ENCODE measurements around the gene TRABD2B. TPM values are rescaled to one million over a fixed set of nuclear protein-coding genes. Genes with fewer than 3 reads are reported as not detected.
A peak's percentile ranks its signal among the peaks of the same experiment; 100 is the strongest.

TRABD2B gene
- total and polyA plus RNA-seq, 2 of the 13 experiments (the other 11 are each of a cell fraction or from before 2014, with no cell fraction given) = 0.04 TPM; not detected in 1

DNA sequence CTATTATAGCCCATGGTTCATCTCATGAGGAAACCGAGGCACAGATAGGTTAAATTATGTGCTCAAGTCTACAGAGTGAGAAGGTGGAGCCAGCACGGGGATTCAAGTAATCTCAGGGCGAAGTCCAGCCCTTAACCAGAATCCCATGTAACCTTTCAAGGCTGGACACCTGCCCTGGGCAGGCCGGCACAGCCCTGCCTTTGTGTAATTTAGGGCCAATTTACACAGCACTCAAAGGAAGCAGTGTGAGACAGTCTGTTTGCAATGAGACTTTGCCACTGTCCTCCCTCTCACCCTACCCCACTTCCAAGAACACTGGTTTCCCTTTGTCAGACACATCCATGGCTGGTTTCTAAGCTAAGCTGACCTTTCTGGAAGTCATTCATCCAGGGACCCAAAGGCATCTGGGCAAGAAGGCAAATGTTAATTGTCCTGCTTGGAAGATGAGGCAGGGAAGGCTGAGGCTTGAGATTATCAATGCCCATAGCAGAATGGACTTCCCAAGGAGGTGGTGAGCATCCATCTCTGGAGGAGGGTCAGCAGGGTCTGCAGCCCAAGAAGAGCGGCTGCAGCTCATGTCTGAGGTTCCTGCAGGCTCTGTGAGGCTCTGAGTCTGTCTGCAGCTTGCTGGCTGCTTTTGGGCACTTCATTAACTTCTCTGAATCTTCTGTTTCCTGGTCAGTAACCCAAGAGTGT lies 159.2 kb downstream of the TRABD2B start (continued):
- TF ChIP-seq, protein P1, sequence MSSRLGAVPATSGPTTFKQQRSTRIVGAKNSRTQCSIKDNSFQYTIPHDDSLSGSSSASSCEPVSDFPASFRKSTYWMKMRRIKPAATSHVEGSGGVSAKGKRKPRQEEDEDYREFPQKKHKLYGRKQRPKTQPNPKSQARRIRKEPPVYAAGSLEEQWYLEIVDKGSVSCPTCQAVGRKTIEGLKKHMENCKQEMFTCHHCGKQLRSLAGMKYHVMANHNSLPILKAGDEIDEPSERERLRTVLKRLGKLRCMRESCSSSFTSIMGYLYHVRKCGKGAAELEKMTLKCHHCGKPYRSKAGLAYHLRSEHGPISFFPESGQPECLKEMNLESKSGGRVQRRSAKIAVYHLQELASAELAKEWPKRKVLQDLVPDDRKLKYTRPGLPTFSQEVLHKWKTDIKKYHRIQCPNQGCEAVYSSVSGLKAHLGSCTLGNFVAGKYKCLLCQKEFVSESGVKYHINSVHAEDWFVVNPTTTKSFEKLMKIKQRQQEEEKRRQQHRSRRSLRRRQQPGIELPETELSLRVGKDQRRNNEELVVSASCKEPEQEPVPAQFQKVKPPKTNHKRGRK (CRISPR knock-in tag; IDR thresholded peaks at IDR 0.05) = no peak
- TF ChIP-seq NKX3-1 (CRISPR knock-in tag; IDR thresholded peaks at IDR 0.05) (no peak), ZNF260 (CRISPR knock-in tag; IDR thresholded peaks at IDR 0.05; ENCODE audit: borderline replicate concordance, low read depth) (no peak), TRIM24 (CRISPR knock-in tag; IDR thresholded peaks at IDR 0.05) (no peak), ZNF557 (CRISPR knock-in tag; IDR thresholded peaks at IDR 0.05) (no peak), CC2D1A (CRISPR knock-in tag; IDR thresholded peaks at IDR 0.05) (no peak), ZNF775 (CRISPR knock-in tag; IDR thresholded peaks at IDR 0.05; ENCODE audit: borderline replicate concordance) (0 out of 2 replicates have a peak, but pooled peaks have one; percentile 55), SMARCE1 (IDR thresholded peaks at IDR 0.05; ENCODE audit: borderline replicate concordance) (no peak), HES4 (CRISPR knock-in tag; IDR thresholded peaks at IDR 0.05; ENCODE audit: borderline replicate concordance) (no peak), RFXAP (CRISPR knock-in tag; IDR thresholded peaks at IDR 0.05; ENCODE audit: borderline replicate concordance) (peak; percentile 76; the same call in 1 of the 2 replicates), KDM2A (CRISPR knock-in tag; IDR thresholded peaks at IDR 0.05; ENCODE audit: borderline replicate concordance, low read depth) (peak; percentile 58), ZNF761 (CRISPR knock-in tag; conservative IDR thresholded peaks at IDR 0.05) (0 out of 2 replicates have a peak, but pooled peaks have one; percentile 37), ARNT2 (CRISPR knock-in tag; IDR thresholded peaks at IDR 0.05; ENCODE audit: low read depth) (no peak), ZNF792 (CRISPR knock-in tag; IDR thresholded peaks at IDR 0.05) (peak; percentile 64; the same call in 1 of the 2 replicates), PTBP1 (IDR thresholded peaks at IDR 0.05; ENCODE audit: low read depth, low read length, poor library complexity, severe bottlenecking) (no peak), RARA (CRISPR knock-in tag; IDR thresholded peaks at IDR 0.05) (peak; percentile 87), KDM6A (CRISPR knock-in tag; IDR thresholded peaks at IDR 0.05; ENCODE audit: low read depth) (peak; percentile 73; the same call in 1 of the 2 replicates), ATRX (CRISPR knock-in tag; IDR thresholded peaks at IDR 0.05; ENCODE audit: borderline replicate concordance) (no peak), FOXO1 (CRISPR knock-in tag; IDR thresholded peaks at IDR 0.05) (peak; percentile 76), AHR (CRISPR knock-in tag; IDR thresholded peaks at IDR 0.05) (no peak)
- TF ChIP-seq, protein P2, sequence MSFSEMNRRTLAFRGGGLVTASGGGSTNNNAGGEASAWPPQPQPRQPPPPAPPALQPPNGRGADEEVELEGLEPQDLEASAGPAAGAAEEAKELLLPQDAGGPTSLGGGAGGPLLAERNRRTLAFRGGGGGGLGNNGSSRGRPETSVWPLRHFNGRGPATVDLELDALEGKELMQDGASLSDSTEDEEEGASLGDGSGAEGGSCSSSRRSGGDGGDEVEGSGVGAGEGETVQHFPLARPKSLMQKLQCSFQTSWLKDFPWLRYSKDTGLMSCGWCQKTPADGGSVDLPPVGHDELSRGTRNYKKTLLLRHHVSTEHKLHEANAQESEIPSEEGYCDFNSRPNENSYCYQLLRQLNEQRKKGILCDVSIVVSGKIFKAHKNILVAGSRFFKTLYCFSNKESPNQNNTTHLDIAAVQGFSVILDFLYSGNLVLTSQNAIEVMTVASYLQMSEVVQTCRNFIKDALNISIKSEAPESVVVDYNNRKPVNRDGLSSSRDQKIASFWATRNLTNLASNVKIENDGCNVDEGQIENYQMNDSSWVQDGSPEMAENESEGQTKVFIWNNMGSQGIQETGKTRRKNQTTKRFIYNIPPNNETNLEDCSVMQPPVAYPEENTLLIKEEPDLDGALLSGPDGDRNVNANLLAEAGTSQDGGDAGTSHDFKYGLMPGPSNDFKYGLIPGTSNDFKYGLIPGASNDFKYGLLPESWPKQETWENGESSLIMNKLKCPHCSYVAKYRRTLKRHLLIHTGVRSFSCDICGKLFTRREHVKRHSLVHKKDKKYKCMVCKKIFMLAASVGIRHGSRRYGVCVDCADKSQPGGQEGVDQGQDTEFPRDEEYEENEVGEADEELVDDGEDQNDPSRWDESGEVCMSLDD (CRISPR knock-in tag; IDR thresholded peaks at IDR 0.05; ENCODE audit: borderline replicate concordance) = no peak
- TF ChIP-seq, protein P3, sequence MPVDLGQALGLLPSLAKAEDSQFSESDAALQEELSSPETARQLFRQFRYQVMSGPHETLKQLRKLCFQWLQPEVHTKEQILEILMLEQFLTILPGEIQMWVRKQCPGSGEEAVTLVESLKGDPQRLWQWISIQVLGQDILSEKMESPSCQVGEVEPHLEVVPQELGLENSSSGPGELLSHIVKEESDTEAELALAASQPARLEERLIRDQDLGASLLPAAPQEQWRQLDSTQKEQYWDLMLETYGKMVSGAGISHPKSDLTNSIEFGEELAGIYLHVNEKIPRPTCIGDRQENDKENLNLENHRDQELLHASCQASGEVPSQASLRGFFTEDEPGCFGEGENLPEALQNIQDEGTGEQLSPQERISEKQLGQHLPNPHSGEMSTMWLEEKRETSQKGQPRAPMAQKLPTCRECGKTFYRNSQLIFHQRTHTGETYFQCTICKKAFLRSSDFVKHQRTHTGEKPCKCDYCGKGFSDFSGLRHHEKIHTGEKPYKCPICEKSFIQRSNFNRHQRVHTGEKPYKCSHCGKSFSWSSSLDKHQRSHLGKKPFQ (CRISPR knock-in tag; IDR thresholded peaks at IDR 0.05; ENCODE audit: insufficient replicate concordance) = no peak
- TF ChIP-seq, protein P4, sequence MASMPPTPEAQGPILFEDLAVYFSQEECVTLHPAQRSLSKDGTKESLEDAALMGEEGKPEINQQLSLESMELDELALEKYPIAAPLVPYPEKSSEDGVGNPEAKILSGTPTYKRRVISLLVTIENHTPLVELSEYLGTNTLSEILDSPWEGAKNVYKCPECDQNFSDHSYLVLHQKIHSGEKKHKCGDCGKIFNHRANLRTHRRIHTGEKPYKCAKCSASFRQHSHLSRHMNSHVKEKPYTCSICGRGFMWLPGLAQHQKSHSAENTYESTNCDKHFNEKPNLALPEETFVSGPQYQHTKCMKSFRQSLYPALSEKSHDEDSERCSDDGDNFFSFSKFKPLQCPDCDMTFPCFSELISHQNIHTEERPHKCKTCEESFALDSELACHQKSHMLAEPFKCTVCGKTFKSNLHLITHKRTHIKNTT (CRISPR knock-in tag; IDR thresholded peaks at IDR 0.05) = no peak
